Islet of Langerhans (tissue), 1 donor: ENCODE data around the gene DBP.
A peak's percentile ranks its signal among the peaks of the same experiment; 100 is the strongest.
"Not testable (repeated sequence)": the region's sequence is repeated elsewhere in the genome, so short reads cannot be mapped to it uniquely, and the experiment has no call there.

Source experiments
- FAIRE-seq: peaks from one replicate; lab custom pipeline; 2011; peaks lifted over from hg19 to GRCh38; lab: Jason Lieb, UNC

The DBP gene

DNA sequence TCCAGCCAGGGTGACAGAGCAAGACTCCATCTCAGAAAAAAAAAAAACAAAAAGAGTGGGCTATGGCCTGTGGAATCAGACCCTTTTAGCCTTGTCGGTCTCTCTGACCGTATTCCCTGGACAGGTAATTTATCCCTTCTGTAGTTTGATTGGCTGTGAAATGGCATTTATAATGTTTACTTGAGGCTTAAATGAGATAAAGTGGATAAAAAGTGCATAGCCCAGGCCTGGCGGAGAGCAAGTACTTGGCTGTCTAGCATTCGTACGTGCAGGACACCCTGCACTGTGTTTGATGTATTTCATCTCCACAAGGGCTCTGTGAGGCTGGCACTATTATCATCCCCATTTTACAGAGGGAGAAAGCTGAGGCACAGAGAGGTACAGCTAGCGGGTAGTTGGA is 28.6 kb upstream of the DBP start:
- no peak for FAIRE-seq

DNA sequence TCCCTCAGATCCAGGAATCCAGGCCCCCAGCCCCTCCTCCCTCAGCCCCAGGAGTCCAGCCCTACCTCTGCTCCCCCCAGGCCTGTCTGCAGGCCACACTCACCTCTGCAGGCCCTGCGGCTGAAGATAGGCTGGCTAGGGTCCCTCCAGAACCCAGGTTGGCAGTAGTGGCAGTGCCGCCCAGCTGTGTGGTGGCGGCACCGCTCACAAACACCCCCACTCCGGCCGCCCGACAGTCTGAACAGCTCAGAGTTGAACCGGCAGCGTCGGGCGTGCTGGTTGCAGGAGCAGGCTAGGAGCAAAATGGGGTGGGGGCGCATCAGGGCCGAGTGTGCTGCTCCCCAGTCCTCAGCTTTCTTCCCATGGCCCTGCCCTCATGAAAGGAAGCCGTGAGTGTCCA is 27.3 kb upstream of the DBP start:
- FAIRE-seq = no peak

DNA sequence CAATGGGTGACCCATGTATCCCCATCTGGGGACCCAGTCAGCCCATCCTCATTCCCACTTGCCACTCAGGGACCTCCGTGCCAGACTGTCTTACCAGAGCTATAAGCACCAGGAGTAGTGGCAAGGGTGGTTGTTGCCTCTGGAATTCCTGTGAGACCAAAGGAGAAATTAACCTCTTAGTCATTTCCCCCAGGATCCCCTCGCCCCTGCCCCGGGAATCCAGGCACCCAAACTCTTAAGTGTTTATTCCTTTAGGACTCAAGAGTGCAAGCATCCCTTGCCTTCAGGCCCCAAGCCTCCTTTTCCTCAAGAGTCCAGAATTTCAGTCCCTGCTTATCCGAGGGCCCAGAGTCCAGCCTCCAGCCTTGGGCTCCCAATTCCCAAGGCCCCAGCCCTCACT is 26.5 kb upstream of the DBP start:
- FAIRE-seq = no peak

DNA sequence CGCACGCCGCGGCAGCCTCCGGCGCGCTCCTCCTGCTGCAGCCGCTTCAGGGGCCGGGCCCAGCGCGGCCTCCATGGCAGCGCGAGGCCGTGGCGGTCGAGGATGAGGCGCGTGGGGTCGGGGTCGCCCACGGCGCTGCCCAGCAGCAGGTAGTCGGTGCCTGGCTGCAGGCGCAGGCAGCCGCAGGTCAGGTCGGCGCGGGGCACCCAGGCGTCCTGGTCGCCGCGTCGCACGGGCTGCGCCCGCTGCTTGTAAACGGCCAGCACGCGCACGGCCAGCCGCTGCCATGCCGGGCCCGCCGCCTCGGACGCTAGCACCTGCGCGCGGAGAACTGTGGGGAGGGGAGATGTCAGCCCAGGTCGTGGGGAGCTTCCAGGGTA is 24.5 kb upstream of the DBP start:
- no peak for FAIRE-seq

DNA sequence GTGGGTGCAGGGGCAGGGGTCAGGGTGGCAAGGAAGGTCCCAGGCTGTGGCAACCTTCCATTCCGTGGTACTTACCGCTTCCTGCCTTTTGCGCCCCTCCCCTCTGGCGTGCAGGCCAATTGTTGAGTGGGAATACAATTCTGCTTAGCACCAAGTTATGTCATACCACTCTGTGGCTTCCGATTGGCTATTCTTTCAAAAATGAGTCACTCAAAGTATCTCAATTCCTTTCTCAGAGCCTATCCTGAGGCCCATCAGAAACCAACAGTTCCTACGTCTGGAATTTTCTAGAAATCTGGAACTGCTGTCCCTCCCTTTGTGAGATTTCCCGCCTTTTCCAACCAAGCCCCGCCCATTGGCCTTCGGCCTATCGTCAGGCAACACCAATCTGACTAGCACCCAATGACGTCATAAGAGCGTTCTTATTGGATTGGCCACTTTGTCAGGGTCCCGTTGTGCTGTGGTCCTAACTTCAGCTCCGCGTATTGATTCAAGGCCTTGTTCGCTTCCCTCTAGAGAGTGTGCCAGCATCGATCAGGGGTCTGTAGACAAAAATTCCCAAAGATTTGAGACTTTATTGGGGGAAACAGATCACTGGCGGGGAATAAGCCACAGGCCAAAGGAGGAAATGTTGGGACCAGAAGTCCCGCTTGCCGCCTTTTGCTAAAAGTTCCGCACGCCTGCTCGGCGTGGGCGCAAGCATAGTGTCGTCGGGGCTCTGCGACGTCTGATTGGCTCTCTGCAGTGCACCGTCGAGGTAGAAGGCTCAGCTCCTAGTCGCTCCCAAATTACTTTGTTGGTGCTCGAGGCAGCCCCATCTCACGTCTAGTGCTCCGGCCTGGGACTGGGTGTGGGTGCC is 23.9 kb upstream of the DBP start:
- FAIRE-seq = peak; percentile 88

DNA sequence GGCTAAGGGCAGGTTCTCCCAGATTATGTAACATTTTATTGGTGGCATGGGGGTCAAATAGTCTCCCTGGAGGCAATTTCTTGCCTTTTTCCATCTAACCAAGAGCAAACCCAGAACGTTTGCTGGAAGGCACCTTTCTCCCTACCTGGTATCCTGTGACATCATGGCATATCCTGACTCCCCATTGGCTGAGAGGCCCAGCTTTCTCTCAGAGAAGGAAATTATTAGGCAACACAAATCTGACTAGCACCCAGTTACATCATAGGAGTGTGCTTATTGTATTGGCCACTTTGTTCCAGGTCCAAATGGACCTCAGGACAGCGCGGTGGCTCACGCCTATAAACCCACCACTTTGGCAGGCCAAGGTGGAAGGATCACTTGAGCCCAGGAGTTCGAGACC is 22.6 kb upstream of the DBP start:
- FAIRE-seq = no peak

DNA sequence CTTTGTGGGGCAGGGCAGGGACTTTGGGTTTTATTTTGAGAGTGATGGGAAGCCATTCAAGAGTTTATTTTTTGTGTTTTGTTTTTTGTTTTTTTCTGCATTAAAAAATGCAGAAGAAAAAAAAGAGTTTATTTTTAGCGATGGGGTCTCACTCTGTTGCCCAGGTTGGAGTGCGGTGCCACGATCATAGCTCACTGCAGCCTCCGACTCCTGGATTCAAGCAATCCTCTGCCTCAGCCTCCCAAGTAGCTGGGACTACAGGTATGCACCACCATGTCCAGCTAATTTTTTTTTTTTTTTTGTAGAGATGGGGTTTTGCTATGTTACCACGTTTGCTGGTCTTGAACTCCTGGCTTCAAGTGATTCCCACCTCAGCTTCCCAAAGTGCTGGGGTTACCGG is 21.3 kb upstream of the DBP start:
- FAIRE-seq = no peak

DNA sequence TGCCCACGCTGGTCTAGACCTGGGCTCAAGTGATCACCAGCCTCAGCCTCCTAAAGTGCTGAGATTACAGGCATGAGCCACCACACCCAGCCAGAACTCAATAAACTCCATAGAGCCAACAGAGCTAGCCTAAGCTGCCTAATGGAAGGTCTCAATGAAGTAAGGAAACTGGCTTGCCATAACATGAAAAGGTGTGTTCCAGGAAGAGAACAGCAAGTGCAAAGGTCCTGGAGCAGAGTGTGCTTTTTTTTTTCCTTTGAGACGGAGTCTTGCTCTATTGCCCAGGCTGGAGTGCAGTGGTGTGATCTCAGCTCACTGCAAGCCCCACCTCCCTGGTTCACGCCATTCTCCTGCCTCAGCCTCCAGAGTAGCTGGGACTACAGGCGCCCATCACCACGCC is 20.6 kb upstream of the DBP start:
- not testable (repeated sequence) for FAIRE-seq

DNA sequence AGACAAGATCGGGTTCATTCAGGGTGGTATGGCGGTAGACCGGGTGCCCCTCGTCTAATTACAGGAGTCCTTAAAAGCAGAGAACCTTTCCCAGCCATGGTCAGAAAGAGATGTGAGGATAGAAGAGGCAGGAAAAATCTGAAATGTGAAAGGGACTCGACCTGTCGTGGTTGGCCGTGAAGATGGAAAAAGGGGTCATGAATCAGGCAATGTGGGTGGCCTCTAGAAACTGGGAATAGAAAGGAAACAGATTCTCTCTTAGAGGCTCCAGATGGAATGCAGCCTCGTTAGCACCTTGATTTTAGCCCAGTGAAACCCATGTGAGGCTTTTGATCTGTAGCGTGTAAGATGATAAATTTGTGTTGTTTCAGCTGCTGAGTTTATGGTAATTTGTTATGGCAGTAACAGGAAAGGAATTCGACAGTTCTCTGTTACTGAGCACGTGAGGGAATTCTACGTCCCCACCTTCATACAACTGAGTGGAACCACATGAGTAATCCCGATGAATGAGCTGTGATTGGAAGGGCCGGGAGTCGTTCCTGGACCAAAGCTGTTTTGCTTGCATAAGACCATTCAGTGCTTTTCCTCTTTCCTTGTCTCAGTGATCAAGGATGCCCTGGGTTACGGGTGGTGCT is 19.8 kb upstream of the DBP start:
- FAIRE-seq = no peak

DNA sequence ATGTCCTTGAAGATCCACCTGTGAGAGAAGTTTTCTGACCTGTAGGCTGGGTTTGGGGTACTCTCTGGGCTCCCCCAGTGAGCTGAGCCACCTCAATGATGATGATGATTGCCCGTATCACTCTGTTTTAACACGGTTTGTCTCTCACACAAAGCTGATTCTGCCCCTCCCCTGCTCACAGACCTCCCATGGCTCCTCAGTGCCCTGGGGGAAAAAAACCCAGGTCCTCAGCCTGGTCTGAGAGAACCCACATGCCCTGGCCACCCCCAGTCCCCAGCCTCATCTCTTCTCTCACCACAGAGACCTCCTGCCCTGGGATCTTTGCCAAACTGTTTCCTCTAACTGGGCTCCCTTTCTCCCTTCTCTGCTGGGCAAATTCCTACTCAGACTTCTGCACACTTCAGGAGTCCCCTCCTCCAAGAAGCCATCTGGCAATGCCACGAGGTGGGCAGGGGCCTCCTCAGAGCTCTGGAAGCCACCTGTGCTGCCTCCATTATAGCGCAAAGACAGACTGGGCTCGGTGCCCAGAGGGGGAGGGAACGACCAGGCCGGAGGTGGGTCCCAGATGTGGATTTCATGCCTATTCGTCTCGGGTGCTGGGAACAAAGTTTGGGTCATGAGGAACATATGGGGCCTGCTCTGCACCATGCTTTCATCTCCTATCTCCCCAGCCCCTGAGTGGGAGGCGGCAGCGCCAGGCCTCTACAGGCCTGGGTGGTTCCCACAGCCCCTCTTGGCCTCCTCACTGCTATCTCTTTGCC is 17.3 kb upstream of the DBP start:
- no peak for FAIRE-seq

DNA sequence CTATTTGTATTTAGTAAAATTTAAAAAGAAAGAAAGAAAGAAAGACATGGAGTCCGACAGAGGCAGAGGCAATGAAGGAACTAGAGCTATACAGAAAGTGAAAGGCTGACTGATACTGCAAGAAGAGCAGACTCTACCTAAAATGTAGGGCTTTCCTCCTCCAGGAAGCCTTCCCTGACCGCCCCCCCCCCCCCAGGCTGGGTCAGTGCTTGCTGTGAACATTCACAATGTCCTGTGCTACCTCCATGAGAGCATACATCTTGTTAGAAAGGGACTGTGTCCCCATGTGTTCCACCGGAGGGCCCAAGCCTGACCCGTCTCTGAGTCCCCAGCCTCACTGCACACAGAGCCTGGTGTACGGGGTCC is 14.5 kb upstream of the DBP start:
- FAIRE-seq = no peak

DNA sequence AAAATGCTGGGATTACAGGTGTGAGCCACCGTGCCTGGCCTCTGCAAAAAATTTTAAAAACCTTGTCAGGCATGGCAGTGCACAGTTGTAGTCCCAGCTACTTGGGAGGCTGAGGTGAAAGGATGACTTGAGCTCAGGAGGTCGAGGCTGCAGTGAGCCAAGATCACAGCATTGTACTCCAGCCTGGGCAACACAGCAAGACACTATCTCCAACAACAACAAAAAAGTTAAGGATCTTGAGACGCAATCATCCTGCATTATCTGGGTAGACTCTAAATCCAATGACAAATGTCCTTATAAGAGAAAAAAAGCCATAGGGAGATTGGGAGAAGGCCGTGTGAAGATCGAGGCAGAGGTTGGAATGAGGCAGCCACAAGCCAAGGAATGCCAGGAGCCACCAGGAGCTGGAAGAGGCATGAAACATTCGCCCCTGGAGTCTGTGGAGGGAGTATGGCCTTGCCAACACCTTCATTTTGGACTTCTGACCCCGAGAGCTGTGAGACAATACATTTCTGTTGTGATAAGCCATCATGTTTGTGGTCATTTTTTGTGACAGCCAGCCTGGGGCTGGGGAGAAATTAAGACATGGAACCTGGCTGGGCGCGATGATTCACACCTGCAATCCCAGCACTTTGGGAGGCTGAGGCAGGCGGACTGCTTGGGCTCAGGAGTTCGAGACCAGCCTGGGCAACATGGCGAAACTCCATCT is 13.9 kb upstream of the DBP start:
- no peak for FAIRE-seq

DNA sequence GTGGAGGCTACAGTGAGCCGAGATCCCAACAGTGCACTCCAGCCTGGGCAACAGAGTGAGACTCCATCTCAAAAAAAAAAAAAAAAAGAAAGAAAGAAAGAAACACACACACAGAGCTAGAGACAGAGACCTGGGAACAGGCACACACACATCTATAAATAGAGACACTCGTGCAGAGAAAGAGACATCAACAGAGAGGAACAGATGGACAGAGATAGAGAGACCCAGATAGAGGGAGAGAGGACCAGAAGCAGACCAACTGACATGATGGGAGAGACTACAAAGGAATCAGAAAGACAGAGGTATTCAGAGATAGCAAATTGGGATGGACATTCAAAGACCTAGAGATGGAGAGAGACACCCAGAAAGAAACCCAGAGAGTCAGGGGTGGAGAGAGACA is 11.0 kb upstream of the DBP start:
- FAIRE-seq = no peak

DNA sequence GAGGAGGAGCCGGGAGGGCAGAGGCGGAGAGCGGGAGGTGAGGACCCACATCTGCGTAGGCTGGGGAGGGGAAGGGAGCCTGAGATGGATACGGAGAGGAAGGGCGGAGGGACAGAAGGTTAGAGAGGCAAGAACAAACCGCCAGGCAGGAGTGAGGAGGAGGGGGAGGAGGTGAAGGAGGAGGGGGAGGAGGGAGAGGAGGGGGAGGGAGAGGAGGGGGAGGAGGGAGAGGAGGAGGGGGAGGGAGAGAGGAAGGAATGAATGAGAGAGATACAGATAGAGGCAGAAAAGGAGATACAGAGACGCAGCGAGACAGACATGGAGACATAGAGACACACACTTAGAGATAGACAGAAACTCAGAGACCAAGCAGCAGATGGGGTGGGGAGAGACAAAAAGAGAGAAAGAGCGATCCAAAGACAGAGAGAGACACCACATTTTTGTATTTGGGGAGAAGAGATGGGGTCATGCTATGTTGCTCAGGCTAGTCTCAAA is 9.6 kb upstream of the DBP start:
- no peak for FAIRE-seq

DNA sequence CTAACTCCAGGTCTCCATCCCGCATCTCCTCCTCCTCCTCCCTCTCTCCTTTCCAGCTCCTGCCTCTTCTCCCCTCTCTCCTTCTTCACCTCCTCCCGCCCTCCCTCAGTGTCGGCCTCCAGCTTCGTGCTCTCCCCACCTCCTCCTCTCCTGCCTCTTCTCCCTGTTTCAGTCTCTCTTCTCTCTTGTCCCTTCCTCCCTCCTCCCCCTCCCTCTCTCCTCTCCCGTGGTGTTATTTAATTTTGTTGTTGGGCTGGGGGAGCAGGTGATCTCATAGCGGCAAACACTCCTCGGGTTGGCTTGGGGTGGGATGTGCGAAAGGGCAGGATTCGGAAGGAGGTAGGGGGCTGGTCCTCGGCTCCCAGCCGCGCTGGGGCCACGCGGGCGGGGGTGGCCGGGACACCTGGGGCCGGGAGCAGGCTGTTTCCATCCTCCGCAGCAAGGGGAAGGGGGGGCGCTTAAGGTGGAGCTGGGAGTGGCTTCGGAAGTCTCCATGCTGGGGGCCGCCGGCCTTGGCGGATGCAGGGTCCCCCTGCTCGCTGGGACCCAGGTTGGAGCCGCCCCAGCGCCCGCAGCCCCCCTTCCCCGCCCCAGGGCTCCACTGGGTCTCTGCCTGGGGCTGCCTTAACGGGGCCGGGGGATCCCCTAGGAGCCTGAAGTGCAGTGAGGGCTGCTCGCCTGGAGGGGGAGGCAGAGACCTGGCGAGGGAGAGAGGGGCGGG is 9.0 kb upstream of the DBP start, which contains the start of gene CA11:
CA11 (minus strand) TSS at position 187 of the 721 bp plus-strand sequence. CDS start 555 bp downstream, outside the sequence.
- no peak for FAIRE-seq

DNA sequence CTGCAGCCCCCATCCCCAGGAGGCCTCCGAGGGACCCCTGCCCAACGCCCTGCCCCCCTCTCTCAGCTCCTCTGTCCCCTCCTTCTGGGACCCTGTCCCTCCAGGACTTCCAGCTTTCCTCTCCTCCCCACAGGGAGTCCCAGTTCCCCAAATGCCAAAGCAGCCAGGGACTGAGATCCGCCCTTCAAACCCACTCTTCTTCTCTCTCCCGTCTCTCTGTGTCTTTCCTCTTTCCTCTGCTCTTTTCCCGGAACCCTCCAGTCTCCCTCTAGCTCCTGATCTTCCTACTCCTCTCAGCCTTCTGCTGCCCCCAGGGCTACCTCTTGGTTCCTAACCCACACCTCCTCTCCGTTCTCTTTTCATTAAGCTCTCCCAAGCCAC is 8.4 kb upstream of the DBP start:
- FAIRE-seq = no peak

DNA sequence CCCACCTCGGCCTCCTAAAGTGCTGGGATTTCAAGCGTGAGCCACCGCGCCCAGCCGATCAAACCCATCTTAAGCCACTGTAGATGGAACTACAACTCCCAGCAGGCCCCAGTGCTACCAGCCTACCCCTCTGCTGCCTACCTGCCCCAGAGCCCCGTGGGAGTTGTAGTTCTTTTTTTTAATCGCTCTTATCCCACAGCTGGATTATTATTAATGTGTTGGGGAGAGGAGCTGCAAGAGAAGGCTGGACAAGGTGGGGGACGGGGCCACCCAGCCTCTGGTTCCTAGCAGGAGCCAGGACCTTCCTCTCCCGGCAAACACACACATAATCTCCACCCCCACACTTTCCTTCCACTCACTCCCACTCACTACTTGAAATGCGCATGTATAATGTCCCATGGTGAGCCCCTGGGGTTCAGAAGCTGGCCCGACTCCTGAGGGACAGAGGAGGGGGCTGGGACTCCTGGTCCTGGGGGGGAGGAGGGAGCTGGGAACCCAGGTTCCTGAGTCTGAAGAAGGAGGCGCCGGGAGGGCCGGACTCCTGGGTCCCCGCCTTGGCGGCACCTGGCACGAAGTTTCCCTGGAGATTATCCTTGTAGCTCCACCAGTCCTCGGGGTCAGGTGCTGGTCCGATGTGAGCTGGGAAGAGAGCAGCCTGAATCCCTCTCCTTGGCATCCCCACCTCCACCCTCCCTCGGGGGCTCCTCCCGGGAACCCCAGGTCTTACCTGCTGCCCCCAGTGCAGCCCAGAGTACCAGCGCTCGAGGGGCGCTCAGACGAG is 7.8 kb upstream of the DBP start:
- no peak for FAIRE-seq

DNA sequence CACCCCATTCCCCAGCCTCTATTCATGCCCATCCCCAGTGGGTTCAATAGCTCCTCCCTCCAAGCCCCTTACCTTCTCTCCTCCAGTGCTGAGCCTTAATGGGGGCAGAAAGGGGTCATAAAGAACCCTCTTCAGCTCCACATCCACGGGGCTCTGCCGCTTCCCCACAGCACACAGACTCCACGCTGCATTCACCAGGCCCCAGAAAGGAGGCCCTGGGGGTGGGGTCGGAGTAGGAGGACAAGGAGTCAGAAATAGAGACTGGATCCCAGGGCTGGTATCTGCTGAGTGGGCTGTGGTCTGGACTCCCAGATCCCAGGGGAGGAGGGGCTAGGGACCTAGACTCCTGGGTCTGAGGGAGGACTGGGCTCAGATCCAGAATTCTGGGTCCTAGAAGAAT is 7.2 kb upstream of the DBP start:
- FAIRE-seq = no peak

DNA sequence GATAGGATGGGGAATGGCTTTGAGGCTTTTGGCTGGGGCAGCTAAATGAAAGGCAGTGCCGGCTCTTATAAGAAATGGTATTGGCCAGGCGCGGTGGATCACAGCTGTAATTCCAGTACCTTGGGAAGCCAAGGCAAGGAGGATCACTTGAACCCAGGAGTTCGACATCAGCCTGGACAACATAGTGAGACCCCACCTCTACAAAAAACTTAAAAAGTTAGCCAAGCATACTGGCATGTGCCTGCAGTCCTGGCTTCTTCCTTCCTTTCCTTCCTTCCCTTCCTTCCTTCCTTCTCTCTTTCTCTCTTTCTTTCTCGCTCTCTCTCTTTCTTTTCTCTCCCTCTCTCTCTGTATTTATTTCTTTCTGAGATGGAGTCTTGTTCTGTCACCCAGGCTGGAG is 5.7 kb upstream of the DBP start:
- FAIRE-seq = no peak

DNA sequence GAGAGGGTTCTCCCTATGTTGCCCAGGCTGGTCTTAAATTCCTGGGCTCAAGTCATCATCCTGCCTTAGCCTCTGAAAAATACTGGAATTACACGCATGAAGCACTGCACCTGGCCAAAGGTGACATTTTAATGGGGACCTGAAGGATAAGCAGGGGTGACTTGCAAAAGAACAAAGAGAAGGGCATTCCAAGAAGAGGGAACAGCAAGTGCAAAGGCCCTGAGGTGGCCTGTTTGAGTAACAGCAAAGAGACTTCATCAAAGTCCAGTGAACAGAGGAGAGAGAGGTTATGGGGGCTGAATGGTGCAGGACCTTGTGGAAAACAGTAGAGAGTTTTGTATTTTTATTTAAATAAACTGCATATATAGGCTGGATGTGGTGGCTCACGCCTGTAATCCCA is 4.7 kb upstream of the DBP start:
- FAIRE-seq = no peak
